Activated CD4-positive, CD25-positive, alpha-beta regulatory T cell treated with anti-CD3 and anti-CD28 coated beads, Interleukin-2, amount 50 U/mL, for 16 hours (primary cell): Measurements from ENCODE around the gene MEX3B.
"Not testable (repeated sequence)": the region's sequence is repeated elsewhere in the genome, so short reads cannot be mapped to it uniquely, and the experiment has no call there.

Experiments
- DNase-seq: peaks from one replicate; pipeline ENCODE4 v3.0.0-alpha.2; 2020; ENCODE audit warnings: low read depth, low spot score

The MEX3B gene

DNA sequence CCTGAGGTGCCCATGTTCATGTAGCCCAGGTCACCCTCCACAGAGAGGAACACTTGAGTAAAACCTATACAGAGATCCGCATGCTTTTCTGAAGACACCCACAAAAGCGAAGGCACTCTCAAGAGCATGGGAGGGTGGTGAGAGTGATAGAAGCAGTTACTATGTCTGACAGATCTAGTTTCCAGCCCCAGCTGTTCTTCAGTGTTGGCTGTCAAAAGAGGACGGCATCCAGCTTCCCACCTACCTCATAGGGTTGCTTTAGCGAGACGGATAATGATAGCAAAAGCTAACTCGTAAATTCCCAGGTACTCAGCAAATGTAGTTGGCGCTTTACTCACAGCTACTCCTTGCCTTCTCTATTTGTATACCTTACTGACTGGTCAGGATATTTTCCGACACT, 3.0 kb upstream of the MEX3B start:
- no peak for DNase-seq

GRCh38 chr15:82047453-82048400, 1.9 kb upstream of the MEX3B start:
- DNase-seq = no peak

DNA sequence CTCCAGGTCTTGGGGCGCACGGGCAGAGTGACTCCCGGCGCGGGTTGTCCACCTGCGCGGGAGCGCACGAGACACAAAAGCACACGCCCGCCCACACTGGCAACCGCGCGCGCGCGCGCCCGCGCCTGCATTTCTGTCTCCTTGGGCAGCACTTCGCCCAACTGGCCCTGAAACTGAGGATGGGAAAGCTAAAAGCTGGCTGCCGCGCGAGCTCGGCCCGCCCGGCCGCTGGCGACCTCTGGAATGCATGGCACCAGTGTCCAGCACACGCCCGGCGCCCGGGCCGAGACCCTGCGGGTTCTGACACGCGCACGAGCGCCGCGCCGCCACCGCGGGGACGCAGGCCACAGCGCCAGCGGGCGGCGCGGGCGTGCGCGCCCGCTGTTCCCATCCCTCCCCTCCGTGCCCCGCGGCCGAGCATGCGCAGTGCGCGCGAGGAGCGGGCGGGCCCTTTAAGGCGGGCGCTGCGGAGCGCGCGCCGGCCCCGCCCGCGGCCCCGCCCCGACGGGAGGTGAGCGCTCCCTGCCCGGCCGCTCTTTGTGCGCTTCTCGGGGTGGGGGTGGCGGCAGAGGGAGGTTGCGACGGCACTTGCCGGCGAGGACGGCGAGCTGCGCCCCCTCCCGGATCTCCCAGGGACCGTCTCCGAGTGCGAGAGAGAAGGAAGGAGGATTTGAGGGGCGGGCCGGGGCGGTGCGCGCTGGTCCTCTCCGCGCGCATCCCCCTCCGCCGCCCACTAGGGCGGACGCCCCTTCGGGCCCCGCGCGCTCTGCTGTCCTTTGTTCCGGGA, 1.0 kb upstream of the MEX3B start:
- peak; percentile 65 for DNase-seq

DNA sequence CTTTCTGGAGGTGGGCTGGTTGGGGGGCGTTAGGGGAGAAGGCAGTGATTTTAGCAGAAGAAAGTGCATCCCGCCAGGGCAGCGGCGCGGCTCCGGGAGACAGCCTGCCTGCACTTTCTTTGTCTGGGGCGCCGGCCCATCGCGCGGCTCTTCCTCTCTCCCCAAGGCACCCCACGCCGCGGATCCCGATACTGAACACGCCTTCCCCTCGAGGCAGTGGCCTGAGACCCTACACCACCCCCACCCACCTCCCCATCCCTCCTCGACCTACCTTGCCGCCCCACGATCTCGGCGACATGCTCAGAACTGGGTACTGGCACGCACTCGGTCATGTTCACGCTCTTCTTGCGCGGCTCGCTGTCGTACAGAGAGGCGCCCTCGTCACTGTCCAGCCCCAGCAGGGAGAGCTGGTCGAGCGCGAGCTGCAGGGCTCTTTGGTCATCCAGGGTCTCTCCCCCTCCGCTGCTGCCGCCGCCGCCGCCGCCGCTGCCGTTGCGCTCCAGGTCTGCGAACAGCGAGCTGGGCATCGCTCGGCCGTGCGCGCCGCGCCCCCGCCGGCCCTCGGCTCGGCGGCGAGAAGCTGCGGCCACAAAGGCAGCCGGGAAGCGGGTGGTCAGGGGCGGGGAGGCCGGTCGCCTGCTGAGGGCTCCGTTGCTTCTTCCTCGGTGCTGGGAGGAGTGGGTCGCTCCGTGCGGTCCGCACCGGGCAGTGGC, 483 bp downstream of the MEX3B start:
- no peak for DNase-seq

GRCh38 chr15:82044373-82045178, 1.2 kb downstream of the MEX3B start:
- DNase-seq = no peak

GRCh38 chr15:82043796-82044372, 1.9 kb downstream of the MEX3B start:
- no peak for DNase-seq

GRCh38 chr15:82043130-82043673, 2.6 kb downstream of the MEX3B start:
- DNase-seq = no peak

GRCh38 chr15:82040862-82041261, 5.0 kb downstream of the MEX3B start:
- DNase-seq = no peak

DNA sequence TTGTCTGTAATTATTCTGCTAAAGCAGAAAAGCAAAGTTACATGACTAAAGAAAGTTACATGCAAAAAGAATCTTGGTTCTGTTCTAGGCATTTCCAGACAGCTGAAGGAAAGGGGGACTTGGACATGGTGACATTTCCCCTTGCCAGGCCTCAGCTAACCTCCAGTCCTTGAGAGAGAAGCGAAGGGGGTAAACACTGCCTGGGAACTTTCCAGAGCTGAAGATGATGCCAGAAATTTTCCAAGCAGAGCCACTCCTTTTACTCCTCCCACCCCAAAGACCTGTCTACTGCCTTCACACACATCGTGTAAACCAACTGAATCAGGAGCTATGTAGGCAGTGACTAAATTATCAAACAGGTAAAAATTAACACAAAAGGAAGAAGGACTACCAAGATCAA, 5.4 kb downstream of the MEX3B start:
- DNase-seq = no peak

DNA sequence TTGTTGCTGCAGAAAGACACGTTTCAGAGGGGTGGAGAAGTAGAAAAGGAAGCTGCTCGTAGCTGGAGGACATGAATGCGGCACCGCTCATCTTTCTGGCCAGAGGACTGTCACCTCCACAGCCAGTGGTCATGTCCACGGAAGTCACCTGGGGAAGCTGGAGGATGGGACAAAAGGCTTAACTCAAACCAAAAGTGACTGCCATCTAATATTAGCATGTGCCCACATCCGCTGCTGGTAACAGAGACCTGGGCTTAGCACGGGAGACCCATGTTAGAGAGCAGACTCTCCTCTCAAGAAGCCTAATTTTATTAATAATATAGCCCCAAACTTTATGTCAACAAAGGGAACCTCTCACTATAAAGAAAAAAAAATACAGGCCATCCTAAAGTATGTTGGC, 5.9 kb downstream of the MEX3B start:
- DNase-seq = no peak

- no peak for DNase-seq
These were observed 9.4 kb downstream of the MEX3B start for GRCh38 chr15:82036461-82036860.

DNA sequence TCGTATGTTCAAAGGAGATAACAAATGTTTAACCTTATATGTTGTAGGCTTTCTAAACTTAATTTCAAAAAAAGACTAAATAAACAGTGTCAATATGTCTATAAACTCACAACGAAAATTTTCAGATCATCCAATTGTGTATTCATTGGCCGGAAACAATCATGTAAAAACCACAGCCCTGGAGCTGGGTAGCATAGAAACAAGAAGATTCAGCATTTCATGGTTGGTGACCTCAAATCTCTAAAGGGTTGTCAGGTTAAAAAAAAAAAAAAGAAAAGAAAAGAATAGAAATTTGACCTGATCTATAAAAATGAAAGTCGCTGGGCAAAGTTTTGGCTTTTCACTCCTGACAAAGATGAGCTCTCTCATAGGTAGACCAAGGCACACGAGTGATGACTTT, 13.9 kb downstream of the MEX3B start:
- DNase-seq = no peak

DNA sequence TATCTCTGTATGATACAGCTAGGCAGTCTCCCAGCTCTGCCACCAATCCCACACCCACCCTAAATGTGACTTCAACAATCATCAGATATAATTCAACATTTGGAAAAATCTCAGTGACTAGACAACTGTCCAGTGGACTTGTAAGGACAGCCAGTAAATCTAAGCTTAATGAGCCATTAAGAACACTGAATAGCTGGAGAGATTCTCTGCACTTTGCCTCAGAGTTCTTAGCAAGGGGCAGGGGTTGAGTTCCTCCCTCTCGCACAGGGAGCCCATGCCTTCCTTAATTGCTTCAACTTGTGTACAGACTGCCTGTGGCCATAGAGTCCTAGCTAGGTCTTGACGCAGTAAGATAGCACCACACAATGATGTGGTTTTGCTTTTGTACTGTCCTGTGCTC, 15.6 kb downstream of the MEX3B start:
- no peak for DNase-seq

DNA sequence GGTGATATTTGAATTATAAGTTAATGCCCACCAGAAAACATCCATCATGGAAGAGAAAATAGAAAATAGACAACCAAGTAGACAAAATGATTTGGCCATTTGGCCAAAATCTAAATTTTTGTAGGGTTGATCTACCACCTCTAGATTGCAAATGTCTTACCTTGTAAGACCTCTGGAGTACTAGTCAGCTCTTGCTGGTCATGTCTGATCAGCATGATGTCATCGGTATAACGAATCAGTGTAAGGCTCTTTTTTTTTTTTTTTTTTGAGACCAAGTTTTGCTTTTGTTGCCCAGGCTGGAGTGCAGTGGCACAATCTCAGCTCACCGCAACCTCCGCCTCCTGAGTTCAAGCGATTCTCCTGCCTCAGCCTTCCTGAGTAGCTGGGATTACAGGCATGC, 17.7 kb downstream of the MEX3B start:
- DNase-seq = not testable (repeated sequence)

GRCh38 chr15:82021992-82022391, 23.8 kb downstream of the MEX3B start:
- no peak for DNase-seq

GRCh38 chr15:82020625-82021394, 25.0 kb downstream of the MEX3B start:
- DNase-seq = no peak

DNA sequence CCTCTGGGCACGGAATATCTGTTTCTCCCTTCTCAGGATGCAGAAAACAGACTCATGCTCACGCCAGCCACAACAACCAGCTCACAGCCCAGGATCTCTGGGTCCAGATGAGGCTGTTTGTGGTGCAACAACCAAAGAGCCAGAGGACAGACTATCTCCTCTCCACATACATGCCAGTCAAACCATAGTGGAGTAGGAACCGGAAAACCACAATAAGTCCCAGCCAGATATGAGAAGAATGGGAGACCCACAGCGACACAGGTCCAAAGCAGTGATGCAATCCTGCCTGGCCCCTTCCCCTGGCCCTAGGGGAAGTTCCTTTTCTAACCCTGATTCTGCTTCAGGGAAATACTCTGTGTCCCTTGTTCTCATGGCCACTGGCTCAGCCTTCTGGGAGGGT, 27.6 kb downstream of the MEX3B start:
- no peak for DNase-seq

- DNase-seq = no peak
These were observed 28.2 kb downstream of the MEX3B start for GRCh38 chr15:82017656-82018055.

DNA sequence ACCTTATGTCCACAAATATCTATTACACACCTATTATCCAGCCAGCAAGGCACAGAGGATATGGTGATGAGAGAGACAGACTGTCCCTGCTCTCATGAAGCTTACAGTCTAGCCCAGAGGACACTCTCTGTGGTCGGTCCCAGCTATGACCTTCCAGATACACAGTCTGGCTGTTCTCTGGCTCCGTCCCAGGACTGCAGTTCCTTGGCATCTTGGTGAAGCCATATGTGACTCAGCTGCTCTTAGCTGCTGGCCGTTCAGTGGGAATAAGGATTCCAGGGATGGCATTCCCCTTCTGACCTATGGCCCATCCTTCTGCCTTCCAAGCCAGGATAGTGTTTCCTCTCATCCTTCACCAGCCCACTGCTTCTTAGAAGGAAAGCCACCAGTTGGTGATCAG, 30.8 kb downstream of the MEX3B start:
- no peak for DNase-seq

GRCh38 chr15:82012908-82013307, 32.9 kb downstream of the MEX3B start:
- DNase-seq = no peak
